Left kidney (tissue), 2 donors: ENCODE results near the gene ROBO1. TPM values are rescaled to one million over a fixed set of nuclear protein-coding genes. Genes with fewer than 3 reads are reported as not detected.

Source experiments
- DNase-seq: peaks from one replicate; pipeline ENCODE4 v3.0.0-alpha.2; 2013
- polyA plus RNA-seq: library from polyadenylated mRNA; unstranded; fragments of 120-200 nt; gene quantifications from one replicate; pipeline ENCODE4 v1.2.1, GENCODE V29; 2013; ENCODE audit not compliant: insufficient read length

The ROBO1 gene
- polyA plus RNA-seq, 1 donor = 130 TPM

DNA sequence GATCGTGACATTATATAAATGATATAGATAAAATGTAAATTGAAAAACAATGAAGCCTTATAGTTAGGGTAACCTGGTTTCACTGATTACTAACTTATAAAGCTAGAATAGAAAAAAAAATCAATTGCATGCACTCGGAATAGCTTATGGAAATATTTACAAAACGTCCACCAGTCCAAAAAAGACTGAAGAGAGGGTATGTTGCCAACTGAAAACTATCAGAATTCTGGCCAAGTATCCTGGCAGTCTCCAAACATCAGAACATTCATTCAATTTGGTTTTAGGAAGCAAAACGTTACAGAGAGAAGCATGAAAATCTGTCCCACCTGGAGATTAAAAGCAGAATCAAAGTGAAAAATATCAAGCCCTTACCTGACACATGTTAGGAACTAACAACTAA is 892.4 kb downstream of the ROBO1 start:
- no peak for DNase-seq

DNA sequence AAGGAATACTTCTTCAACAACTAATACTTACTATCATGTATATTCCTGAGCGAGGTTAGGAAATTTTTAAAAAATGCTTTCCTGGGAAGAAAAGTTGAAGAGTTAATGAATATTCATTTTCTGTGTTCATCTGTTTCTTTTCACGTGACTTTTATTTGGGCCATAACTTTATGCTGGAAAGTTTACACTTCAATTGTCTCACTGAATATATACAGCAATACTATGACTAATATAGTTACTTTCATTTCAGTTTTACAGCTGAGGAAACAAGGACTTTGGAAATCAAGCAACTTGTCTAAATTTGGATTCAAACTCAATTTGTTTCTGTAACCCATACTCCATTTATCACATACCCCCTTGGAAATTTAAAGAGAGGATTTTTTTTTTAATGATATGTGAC is 894.2 kb downstream of the ROBO1 start:
- DNase-seq = no peak

DNA sequence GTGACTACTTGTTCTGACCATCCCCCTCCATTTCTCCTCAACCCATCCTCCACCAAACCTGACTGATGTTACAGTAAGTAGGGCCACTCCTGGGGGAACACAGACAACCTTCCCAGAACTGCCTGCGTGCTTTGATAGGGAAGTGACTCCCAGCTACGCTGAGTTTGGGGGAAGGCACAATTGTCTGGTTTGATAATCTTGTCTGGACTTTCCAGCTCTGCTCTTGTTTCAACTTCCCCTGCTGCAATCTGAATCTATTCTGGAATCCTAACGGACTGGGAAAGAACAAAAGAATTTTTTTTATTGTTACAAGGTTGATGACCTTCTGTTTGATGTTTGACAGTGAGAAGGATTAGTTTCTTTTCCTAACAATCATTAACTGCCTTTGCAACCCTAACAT is 895.6 kb downstream of the ROBO1 start:
- DNase-seq = no peak

DNA sequence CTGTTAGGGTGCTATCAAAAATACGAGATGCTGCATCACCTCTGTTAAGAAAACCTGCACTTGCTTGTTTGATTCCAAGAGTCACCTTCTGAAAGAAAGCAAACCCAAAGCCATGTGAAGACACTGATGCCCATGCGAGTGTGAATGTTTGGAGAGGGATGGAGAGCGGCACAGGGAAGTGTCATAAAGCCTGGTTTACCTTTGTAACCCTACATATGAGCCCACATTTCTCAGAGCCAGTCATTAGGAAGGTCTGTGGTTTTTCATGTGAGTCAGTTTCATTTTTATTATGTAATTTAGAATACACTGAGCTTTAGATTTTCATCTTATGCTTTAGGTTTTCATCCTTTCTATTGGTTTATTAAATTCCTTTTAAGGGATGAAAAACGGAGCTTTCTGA is 896.8 kb downstream of the ROBO1 start:
- DNase-seq = no peak

DNA sequence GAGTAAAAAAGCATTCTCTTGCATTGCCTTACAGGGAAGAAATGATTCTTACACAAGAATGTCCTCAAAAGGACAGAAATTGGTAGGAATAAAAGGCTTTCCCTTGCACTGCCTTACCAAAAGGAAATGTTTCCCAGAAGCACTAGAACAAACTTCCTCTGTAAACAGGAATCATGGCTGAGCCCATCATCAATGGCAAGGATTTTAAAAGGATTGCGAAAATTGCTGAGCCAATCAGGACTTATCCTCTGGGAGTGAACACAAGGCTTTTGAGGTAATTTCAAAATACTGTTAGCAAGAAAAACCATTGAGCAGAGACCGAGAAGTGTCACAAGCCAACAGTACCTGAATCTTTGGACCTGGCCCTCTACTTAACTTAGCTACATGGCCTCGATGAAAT is 897.3 kb downstream of the ROBO1 start:
- no peak for DNase-seq

DNA sequence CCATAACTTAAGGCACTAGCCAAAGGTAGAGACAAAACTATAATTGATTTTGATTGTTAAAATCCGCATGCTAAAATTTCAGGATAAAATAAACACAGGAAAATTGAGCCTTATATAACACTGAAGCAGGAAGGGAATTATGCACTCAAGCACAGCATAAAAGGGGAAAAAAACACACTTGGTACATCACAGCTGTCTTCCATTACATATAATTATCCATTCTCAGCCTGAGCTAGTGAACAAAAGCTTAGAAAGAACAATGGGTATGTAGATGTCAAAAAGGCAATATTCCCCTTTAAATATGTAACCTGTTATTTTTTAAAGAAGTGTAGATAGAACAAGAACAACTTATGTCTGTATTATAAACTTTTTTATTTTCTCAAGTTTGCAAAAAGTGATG is 899.2 kb downstream of the ROBO1 start:
- no peak for DNase-seq

DNA sequence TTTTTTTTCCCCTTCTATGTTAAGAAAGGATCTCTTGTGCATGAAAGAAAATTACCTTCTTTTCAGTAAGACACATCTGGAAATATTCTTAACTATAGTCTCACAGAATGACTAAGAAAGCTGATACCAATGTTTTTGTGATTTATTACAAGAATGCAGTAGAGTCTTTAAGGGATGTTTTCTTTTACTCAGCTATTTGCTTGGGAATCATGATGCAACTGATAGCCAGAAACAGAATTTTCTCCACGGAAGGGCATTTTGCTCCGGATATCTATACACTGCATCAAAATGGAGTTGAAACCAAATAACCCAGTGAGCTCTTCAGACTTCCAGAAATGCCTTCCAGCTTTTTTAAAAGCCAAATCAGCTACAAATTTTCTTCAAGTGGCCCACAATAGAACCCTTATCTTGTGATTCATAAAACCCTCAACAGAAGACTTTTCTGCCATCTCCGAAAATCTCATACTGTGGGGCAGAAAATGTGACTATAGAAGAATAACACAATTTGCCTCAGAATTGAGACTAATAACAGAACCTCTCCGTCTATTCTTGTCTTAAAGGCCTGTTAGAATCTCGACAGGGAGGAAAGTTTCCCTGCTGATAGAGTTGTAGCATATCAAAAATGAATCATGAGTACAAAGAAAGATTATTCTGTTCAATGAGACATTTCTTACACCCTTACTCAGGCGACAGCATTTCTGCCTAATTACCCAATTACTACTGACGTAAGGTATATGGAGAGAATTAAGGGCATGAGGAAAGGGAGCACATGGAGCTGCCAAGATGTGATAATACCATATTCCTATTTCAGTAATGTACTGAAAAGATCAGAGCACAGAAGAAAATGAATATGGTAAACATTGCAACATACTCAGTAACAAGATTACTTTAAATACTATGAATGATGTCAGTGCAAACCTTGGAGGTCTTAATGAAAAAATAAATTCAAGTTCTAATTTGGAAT is 900.1 kb downstream of the ROBO1 start:
- DNase-seq = no peak

DNA sequence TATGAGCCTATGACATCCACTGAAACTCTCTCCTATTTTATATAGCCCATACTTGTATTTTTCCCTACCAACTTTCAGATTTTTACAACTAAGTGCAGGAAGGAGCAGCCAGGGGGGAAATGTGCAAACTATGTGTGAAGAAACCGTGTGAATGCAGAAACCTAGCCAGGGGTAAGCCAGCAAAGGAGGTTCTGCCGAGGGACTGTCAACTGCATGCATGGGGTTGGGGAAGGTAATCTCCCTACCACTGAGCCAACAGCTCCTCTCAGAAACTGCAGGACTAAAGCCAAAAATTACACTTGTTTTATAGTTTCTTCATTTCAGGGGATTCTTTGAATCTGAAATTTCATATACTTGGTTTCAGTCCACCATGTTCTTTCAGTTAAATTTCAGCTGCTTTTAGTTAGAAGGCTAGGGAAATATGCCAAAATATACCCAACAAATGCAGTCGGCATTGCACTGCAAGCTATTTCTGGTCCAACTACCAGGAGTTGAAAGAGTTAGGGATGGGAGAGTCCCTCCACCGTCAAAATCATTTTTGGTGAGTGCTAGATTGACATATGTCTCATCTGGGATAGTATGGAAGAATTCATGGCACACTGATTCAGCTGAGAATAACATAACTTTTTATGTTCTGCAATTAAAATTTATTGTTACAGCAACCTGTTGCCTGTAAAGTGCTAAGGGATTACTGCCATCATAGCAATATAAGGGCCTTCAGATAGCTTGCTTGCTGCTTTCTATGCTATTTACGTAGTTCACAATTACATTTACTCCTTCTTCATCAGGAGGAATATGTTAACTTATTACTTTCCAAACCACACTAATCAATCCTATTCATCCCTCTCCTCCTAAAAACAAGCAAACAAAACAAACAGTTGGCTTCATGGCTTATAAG is 904.2 kb downstream of the ROBO1 start:
- no peak for DNase-seq

DNA sequence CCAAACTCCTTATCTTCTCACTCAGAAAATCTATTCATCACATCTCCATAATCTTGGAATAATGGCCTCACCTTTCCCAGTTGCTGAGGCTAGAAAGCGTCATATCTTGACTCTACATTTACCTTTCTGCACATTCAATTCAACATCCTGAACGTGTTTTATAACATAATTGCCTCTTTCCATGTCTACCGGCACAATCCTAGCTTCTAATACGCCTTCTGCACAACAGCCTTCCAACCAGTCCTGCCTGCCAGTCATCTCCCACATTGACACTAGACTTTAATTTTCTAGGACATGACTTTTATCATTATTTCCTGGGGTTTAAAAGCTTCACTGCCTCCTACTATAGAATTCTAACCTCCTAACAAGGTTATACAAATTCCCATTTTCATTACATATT is 906.6 kb downstream of the ROBO1 start:
- DNase-seq = no peak

DNA sequence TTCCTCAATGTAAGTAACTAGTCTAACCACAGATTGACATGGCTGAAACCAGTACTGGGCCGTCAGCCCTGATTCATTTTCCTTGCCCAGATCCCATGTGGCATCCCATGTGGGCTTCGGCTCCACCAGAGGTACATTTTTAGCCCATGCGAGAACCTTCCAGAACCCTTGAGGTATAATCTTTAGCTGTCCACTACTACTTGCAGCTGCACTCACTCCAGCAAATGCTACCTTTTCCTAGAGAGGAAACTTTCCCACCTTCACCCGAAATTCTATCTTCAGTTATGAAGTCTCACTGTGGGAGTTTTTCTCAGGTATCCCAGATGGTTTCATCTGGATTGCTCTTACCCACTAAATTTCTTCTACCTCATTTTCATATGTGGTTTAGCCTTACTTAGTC is 907.2 kb downstream of the ROBO1 start:
- DNase-seq = no peak

DNA sequence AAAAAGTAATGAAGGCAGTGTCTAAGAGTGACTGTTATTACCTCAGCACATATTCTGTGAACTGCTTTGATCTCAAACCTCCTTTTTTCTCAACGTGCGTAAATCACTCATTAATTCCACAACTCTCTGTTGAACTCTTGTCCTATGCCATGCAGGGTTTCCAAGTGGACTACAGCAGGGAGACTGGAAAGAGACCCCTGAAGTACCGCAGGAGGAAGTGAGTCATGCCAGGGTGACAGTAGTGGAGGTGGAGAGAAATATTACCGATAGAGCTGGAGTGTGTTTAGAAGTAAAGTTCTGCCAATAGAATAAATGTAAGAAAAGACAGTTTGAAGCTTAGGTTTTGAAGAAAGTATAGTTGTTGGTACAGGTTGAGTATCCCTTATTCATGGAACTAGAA is 908.9 kb downstream of the ROBO1 start:
- DNase-seq = no peak

DNA sequence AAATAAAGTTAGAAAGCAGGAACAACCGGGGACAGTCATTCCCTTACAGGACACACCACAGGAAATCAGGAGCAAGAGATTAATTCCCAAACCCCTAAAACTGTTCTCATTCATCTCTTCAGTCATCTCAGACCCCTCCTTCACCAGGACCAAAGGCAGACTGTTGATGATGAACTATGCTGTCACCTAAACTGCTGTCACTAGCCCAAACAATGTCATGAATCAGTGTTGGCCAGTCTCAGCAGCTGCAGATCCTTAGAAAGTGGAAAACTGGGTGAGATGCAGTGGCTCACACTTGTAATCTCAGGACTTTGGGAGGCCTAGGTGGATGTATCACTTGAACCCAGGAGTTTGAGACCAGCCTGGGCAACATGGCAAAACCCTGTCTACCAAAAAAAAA is 909.6 kb downstream of the ROBO1 start:
- no peak for DNase-seq

DNA sequence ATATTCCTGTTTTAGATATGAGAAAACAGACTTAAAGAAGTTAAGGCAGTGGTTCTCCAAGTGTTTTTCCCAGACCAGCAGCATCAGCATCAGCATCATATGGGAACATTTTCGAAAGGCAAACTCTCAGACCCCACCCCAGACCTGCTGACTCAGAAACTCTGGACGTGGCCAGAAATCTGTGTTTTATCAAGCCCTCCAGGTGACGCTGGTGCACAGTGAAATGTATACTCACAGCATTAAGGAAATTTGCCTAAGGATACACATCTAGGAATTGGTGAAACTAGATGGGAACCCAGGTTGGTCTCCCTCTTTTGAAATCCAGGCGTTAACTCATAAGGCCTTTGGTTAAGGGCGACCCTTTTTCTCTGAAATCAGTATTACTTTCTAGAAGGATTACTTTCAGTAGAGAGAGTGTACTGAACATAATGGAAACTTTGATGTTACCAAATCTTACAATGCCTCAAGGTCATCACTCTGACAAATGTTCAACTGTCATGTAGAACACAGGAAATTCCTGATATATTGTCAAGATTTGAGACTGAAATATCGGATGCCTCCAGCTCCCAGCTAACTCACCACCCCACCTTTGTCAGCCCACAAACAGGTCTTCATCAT is 910.2 kb downstream of the ROBO1 start:
- no peak for DNase-seq

DNA sequence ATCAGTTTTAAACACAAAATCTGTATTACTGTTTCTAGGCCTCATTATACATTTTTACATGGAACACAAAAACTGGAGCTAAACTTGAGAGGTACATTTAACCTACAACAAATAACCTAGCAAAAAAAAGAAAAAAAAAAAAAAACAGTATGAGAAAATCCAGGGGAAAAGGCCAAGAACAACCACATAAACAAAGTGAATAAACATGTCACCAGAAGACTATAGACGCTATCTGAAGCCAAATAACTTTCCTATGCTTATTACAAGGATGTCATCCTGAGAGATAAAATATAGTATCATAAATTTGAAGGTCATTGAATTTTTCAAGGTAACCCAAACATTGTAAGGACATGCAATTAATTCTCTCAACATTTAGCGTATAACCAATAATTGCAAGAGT is 911.6 kb downstream of the ROBO1 start:
- no peak for DNase-seq

DNA sequence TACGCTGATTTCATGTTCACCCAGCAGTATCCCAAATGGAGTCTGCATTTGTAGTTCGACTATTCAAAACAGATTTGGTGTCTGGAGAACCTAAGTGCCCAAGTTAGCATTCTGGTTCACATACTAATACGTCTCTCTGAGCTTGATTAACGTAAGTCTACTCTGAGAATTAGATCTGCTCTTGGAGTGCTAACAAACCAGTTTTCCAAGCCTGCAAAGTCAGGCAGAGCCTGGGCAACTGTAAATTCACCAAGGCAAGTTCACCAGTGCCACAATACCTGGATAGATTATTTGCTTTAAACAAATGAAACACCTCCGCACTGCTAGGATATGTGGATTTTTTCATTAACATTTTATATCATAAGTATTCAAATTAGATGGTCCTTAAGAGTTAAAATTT is 912.6 kb downstream of the ROBO1 start:
- no peak for DNase-seq

DNA sequence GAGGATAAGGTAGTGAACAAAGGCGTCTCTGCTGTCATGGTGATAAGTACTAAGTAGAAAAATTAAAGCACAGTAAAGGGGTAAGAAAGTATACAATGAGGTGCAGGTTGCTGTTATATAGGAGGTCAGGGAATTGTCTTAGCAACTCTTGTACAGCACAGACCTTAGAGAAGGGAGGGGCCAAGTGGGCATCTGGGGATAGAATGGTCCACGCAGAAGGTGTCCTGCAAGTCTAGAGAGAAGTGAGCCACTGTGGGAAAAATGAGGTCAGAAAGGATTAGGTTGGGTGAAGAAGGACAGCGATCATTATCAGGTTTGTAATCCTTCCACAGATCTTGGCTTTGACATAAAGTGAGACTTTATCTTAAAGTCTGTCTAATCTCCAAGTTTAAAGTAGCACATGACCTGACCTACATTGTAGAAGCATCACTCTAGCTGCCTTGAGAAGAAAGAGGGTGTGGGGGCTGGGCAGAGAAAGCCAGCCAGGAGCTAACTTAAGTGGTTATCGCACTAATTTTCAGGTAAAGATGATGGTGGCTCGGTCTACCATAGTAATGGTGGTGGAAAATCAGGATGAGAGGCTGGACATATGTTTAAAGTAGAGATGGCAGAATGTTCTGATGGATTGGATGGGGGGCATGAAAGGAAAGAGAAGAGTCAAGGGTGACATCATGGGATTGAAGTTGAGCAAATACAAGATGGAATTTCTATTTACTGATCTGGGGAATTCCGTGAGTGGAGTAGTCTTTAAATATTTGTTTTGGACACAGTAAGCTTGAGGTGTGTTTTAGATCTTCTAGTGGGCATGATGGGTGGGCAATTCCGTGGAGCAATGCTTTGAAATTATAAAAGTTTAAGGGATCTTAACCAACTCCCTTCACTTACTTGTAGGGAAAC is 919.2 kb downstream of the ROBO1 start:
- no peak for DNase-seq

DNA sequence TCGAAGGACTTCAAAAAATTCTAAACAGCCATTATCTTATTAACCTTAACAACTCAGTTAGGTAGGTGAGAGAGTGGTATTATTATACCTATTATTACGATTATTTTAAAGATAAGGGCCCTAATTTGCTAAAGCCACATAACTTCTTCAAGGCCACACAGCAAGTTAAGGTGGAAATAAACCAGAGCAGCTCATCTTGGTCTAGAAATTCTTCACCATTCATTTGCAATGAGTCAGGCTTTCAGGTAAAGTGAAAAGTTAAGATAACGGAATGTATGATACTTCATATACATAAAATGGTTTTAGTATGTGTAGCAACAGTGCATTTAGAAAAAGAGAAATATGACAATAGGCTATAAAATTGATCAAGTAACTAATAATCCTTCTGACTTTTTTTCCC is 920.2 kb downstream of the ROBO1 start:
- DNase-seq = no peak

DNA sequence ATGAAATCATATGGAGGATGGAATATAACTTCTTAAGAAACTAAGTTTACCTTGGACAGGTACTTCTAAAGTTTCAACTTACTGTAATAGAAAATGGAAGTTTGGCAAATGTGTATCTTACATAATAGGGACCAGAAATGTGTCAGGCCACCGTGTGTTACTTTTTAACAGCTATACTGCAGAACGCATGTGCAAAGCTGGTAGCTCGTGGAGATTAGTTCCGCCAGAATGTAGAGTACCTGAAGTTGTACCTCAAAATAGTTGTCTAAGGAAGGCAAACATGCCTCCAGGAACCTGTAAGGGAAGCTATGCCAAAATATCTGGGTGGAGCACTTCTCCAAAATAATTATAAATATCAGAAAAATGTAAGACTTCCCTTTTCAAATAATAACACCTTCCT is 920.6 kb downstream of the ROBO1 start:
- no peak for DNase-seq

DNA sequence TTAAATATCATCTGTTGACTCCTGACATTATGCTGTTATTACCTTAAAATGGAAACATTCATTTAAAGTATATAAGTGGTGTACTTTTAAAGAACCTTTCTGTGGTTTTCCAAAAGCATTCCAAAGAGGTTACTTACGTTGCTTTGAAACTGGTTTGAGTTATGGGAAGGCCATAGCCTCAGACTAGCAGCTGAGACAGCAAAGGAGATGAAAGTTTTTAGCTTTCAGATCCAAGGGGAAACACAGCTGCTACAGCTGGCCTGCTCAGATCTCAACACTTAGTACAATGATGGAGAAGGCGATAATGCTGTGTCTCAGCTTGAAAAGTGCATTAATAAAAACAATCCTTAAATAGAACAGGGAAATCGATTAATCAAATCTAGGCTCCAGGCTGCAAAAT is 921.1 kb downstream of the ROBO1 start:
- DNase-seq = no peak

DNA sequence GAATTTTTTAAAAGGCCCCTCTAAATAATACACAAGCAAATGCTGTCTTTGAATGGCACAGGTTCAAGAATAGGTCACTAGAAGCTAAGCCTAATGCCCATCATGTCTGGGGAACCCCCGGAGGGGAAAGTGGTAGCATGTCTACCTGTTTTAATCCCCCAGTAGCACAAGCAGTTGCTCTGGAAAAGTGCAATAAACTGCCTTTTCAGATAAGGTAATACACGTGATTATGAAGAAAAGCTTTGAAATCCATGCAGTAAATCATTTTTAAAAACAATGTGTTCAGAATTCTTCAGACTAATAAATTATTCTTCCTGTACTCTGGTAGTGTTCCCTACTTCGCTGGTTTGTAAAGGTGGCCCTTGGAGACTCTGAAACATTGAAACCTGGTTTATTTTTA is 922.2 kb downstream of the ROBO1 start:
- DNase-seq = no peak

DNA sequence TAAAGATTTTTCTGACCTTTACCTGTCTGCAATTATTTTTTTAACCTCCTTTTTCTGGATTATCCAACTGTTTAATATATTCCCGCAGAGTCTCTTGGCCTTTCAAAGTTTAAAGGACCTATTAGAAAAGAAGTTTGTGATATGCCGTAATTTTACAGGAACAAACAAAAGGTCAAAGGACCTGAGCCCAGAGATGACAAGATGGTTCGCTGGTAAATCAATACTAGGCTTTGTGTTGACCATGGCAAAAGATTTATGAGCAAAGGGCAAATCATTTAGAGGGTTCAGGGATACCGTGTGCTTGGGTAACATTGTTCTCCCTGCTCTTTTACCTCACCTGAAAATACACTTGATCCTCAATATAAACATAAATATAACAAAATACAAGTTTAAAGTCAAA is 923.5 kb downstream of the ROBO1 start:
- DNase-seq = no peak

DNA sequence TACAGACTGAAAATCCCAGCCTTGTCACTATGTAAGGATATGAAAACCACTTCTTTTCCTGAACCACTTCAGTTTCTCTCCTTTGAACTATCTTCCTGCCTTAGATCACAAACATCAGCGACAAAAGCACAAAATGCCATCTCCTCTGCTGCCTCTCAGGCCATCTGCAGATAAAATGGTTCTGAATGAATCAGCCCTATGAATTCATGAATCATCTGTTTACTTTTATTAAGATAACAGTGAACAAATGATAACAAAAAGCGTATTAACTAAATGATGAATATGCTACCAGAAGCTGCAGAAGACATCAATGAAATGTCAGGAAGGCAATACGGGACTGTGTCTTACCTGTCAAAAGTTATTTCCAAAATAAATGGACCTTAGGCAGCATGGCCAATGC is 928.1 kb downstream of the ROBO1 start:
- DNase-seq = no peak
